ENCODE data around the gene PRDM8.

PRDM8 gene

GRCh38 chr4:80202190-80202711 is 4.9 kb downstream of the PRDM8 start:
- peak; percentile 46 to 72 (median 54) for DNase-seq

GRCh38 chr4:80202741-80203553 is 5.6 kb downstream of the PRDM8 start:
- DNase-seq, result peak in 3 of 4 experiments; percentile 4 to 42 (median 23)

GRCh38 chr4:80204433-80205011 is 7.2 kb downstream of the PRDM8 start:
- no peak for DNase-seq

DNA sequence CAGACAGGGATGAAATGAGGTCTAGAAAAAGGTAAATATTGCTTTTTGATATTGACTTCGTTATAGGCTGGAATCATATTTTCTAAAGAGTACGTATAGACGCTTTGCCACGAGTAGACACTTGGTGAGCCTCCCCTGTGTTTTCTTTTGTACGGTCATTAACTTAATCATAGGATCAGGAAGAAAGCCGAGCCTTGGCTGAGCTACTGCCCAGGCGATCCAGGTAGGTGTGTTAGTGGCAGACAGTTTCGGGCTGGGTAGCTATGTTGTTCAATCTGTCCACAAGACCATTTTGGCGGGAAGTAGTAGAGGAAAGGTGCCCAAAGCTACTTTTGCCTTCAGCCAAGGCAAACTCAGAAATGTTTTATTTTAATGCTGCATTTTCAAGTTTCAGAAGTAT is 8.8 kb downstream of the PRDM8 start:
- no peak for DNase-seq

- no peak for DNase-seq
Observed at GRCh38 chr4:80206521-80207171, 9.3 kb downstream of the PRDM8 start.

- DNase-seq, result no peak
Observed at GRCh38 chr4:80207172-80207583, 9.9 kb downstream of the PRDM8 start.

DNA sequence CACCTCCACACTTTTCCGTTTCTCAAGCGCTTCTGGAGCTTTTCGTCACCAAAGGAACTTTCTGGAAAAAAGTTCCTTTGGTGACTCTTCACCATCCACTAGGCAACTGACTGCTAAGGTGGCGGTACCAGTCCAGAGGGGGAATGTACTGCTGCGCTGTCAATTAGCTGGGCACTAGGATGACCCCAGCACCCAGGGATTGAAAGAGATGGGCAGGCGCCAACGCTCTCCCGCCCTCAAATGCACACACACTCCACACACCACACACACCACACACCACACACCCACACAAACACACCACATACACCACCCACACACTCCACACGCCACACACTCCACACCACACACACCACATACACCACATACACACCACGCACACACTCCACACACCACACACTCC is 10.4 kb downstream of the PRDM8 start:
- DNase-seq, result no peak

DNA sequence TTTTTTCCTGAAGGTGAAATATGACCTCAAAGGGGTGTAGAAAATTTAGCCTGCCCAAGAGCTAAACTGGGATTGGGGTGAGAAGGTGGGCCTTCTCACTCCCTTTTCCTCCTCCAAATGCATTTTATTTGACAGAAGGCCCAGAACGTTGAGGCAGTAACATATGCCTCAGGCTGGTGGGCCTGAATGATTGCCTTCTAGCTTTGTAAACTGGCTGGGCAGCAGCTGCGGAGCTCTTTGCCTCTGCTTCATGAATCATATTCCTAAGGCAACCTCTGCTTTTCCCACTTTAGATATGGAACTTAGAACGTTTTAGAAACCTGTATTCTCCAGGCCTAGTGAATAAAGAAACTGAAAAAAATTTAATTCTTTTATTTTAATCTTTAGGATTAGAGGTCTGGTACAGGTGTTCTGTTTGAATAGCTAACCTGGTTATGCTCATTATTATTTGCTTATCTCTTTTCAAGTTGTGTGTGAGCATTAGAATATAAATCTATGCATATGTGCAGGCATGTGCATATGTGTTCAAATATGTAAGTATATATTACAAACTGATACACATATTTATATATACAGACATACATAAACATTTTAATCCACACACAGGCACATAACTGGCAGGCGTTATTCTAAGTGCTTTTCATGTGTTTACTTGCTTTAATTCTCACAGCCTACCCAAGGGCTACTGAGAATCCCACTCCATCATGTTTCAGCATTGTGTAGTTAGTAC is 11.5 kb downstream of the PRDM8 start:
- no peak for DNase-seq

GRCh38 chr4:80209340-80209701 is 12.0 kb downstream of the PRDM8 start:
- DNase-seq, result no peak

GRCh38 chr4:80210549-80210948 is 13.2 kb downstream of the PRDM8 start:
- DNase-seq, result no peak

GRCh38 chr4:80213117-80213815 is 16.0 kb downstream of the PRDM8 start:
- no peak for DNase-seq

- DNase-seq, result no peak
Observed at GRCh38 chr4:80215449-80216052, 18.2 kb downstream of the PRDM8 start.

GRCh38 chr4:80216100-80216761 is 18.9 kb downstream of the PRDM8 start:
- no peak for DNase-seq

DNA sequence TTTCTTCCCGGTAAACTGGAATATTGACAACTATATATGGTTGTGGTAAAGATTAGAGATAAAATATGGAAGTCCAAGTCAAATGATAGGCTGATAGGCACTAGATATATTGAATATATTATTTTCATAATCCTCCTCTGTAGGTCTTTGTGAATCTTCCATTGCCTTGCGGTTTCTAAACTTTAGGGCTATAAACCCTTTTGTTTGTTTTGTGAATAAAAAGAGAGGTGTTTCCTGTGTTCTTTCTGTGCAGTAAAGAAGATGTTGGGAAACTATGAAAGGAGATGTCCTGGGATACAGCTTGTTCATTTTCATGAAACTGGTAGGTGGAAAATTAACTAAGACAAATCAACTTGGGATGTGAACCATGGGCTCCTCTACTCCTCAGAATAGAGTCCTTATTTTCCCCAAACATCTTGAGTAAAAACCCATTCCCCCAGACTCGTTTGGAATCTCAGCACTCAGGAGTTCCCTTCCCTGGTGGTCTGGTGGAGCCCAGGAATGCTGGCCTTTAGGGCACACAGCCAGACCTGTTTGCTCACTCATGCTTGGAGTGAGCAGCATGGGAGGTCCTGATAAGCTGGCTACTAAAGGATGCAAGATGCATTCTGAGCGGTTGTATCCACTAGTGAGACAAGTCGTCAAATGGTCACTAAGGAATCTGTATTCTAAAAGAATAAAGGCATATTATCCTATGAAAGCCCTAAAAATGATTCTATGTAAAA is 22.2 kb downstream of the PRDM8 start:
- DNase-seq, result no peak

DNA sequence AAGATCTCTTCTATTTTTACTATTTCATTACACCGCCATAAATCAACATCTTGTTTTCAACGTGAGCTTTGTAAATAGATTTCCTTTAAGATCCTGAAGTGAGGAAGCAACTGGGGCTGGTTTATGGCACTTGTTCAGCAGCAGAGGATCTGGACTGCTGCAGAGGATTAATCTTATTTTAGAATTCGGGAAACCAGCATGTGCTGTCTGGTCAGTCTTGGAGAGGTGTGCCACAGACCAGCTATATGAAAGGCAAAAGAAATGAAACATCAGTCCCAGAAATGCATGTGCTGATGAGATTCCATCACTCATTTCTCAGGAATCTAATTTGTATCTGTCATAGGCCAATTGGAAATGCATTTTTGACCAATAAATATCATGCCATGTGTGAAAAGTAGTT is 23.4 kb downstream of the PRDM8 start:
- DNase-seq, result no peak

DNA sequence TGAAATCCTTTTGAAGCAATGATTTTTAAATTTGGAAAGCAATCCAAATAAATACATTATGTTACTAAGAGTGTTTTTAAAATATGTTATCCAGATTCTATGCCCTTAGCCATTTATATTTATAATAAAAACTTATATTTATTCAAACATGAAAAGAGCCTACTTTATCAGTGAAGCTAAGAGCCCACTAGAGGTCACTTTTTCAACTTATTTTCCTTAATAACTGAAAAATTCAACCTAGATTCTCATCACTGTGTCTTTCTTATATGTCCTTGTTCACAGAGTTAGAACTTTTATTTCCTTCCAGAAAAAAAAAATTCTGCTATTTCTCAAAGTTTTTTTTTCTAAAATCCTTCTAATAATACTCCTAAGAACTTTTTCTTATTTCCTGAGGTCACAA is 23.9 kb downstream of the PRDM8 start:
- no peak for DNase-seq

DNA sequence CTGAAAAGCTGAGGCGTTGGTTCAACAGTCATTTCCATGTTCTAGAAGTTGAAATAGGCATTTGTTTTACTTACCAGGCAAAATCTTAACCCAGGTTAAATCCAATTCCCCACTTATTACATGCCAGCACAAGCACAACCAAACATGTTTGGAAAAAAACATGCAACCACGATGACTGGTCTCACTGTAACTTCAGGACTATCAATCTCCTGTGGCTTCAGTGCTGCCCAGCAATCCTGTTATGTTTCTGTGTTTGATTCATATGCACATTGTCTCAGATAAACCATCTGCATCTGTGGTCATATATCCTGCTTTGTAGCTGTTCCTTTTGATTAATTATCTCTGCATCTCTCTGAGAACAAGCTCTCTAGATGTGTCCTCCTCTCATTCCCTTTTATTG is 28.3 kb downstream of the PRDM8 start:
- no peak for DNase-seq

DNA sequence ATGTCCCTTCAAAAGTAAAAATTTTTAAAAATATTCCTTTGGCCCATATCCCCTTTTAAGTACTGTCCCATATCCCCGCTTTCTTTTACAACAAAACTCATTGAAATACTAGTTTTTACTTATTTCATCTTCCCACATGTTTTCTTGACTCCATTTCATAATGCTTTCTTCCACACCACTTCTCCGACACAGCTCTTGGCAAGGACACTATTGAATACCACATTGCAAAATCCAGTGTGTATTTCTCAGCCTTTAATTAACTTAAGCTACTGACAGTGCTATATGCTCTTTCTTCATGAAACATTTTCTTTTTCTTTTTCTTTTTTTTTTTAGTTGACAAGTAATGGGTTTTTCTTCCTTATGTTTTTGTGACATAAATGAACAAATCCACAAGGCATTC is 28.8 kb downstream of the PRDM8 start:
- DNase-seq, result no peak

DNA sequence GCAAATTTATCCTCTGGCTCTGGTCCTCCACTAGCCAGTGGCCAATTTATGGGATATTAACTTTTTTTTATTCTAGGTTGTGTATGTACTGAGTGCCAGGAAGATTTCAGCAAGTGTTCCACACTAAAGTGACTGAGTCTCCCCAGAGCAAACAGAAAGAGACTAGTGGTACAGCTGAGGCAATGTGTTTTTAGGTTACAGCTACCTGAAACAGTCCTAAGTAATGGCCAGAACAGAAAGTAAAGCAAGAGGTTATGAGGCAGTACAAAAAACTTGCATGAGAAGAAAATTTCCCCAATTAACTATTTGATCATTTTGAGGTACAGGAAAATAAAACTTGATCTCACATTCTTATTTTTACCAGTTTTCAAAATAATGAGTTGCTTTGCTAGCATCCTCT is 31.2 kb downstream of the PRDM8 start:
- DNase-seq, result no peak

DNA sequence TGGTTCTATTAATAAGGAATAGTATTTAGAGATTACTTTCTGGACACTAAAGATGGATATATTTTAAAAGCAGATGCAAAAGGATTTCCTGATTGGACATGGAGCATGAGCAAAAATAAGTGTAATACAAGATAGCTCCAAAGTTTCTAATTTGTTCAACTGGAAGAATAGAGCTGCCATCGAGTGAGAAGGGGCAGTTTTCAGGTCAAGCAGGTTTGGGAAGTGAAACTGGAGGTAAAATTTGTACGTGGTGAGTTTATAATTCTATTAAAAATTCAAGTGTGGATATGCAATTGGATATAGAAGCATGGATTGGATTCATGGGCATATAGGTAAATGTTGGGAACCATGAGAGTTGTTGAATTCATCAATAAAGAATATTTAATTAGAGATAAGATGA is 31.8 kb downstream of the PRDM8 start:
- DNase-seq, result no peak

DNA sequence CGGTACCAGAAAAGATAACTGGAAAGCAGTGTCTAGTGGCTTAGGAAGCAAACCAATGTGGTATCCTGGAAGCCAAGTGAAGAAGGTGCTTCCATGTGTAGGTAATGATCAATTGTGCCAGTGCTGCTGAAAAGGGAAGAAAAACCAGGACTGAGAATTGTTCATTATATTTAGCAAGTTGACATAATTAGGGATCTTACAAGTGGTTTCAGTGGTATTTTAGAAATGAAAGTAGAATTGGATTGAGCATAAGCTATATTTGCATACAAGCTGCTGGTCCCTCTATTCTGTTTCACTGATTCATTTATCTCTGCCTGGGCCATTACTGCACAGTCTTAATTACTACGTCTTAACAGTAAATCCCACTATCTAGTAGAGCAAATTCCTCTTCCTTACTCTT is 32.3 kb downstream of the PRDM8 start:
- no peak for DNase-seq
